Lung (tissue), 12 donors: ENCODE data around the gene CFAP74. TPM values are rescaled to one million over a fixed set of nuclear protein-coding genes. Genes with fewer than 3 reads are reported as not detected.

Experiments used
- ATAC-seq: fragments of 200-7000 bp; cut with Tn5 transposase; one replicate; pipeline ENCODE4 v1.9.1; 2020; ENCODE audit warnings: moderate number of reproducible peaks; ENCODE audit not compliant: insufficient read depth, low FRiP score
- DNase-seq, 3 donors: peaks; one replicate each; pipeline ENCODE4 v3.0.0-alpha.2; 2013 to 2017
- H3K27ac ChIP-seq, 2 donors: one replicate each; pipeline ENCODE4 v1.5.1; 2013; ENCODE audit warnings: mild to moderate bottlenecking in 2 of 2, moderate library complexity in 2 of 2, control low read depth in 1 of 2, inconsistent platforms in 1 of 2, low read depth in 1 of 2, low read length in 1 of 2
- H3K27me3 ChIP-seq, 3 donors: one replicate each; pipeline ENCODE4 v1.5.1; 2013; ENCODE audit warnings: low read length in 2 of 3; ENCODE audit not compliant: control insufficient read depth in 3 of 3, insufficient read depth in 3 of 3
- H3K36me3 ChIP-seq, 4 donors: one replicate each; pipeline ENCODE4 v1.5.1; 2013; ENCODE audit warnings: low read length in 4 of 4, mild to moderate bottlenecking in 1 of 4, moderate library complexity in 1 of 4; ENCODE audit not compliant: control insufficient read depth in 4 of 4, insufficient read depth in 4 of 4
- H3K4me1 ChIP-seq, 5 donors: one replicate each; pipeline ENCODE4 v1.5.1; 2013; ENCODE audit warnings: low read length in 5 of 5, mild to moderate bottlenecking in 2 of 5, moderate library complexity in 1 of 5; ENCODE audit not compliant: control insufficient read depth in 5 of 5, insufficient read depth in 5 of 5
- H3K4me3 ChIP-seq: one replicate; pipeline ENCODE4 v1.5.1; 2013; ENCODE audit warnings: mild to moderate bottlenecking, control low read depth, moderate library complexity
- H3K9ac ChIP-seq, 2 donors: one replicate each; pipeline ENCODE4 v1.5.1; 2013; ENCODE audit warnings: low read length in 2 of 2, control low read depth in 1 of 2; ENCODE audit not compliant: insufficient read depth in 1 of 2
- H3K9me3 ChIP-seq, 4 donors: one replicate each; pipeline ENCODE4 v1.5.1; 2013; ENCODE audit warnings: low read length in 3 of 4, mild to moderate bottlenecking in 1 of 4, moderate library complexity in 1 of 4; ENCODE audit not compliant: control insufficient read depth in 4 of 4, insufficient read depth in 3 of 4
- WGBS, 2 donors: extraction: QIAGEN DNeasy Blood & Tissue Kit; methylation state at CpG; one replicate each; pipeline ENCODE4 v1.1.7; 2013; 5-methylcytosine and 5-hydroxymethylcytosine counted together
- polyA plus RNA-seq, 2 donors: library from polyadenylated mRNA; stranded (reverse); fragments of 200-250 nt; gene quantifications; one replicate each; pipeline ENCODE4 v1.2.1, GENCODE V29; 2013
- total RNA-seq, 2 donors: library from RNA; depleted of rRNA in 1 of 2; stranded (reverse); fragments of >200 nt in 1 of 2; gene quantifications; one replicate each; pipeline ENCODE4 v1.2.1, GENCODE V29; 2014 to 2021
- TF ChIP-seq, protein P1 (sequence below): IDR thresholded peaks from 2 replicates; pipeline ENCODE4 v1.5.1; 2012; ENCODE audit warnings: mild to moderate bottlenecking; ENCODE audit errors: control extremely low read depth, extremely low read depth
- donor health status: control.
- donor health status: control.
- donor health status: Bipolar disorder and iron deficiency.
- donor health status: healthy.
- donor health status: DM: yes; HTN: yes; CAD: no.

CFAP74 gene
- total and polyA plus RNA-seq, 4 donors = 3.1 to 20.8 (median 5.3) TPM

DNA sequence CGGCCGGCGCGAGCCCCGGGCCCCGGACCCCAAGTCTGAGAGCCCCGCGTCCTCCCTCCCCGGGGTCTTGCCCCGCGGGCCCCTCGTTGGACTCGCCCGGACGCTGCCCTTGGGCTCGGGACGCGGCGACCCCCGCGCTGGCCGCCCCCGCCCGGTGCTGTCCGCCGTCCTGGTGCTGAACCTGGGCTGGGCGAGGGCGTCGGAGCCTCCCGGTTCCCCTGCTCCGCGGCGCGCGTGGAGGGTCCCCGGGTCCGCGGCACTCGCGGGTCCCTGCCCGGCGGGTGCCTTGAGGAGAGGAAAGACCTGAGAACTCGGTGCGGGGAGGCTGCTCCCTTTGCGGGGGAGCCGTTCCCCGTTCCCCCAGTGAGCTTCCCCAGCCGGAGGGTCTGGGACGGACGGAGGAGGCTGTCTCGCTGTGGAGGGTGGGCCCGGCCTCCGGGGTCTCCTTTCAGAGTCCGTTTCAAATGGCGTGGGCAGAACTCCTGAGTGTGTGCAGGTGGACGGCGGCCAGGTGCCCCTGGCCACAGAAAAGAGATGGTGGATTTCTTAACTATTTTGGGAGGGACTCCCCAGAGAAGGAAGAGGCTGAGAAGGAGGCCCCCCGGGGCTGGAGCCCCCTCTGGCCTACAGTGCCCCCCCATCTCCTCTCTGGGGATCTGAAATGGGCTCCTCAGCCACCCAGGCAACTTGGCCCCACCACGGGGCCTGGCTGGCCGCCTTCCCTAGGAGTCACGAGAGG, 16.2 kb upstream of the CFAP74 start:
- WGBS, 2 donors = 12 to 27% methylated on average over 34 to 61 of the region's 61 CpGs
- no peak for ATAC-seq
- Histone ChIP-seq H3K27ac (no peak overlapping the region), H3K9me3 (peaks cover 0 to 3% (median 0%) of the 10 kb centered on the region in 4 donors), H3K4me1 (peaks cover 0 to 19% (median 0%) of the 10 kb centered on the region in 5 donors), H3K9ac (no peak overlapping the region), H3K36me3 (no peaks in the 10 kb centered on the region), H3K4me3 (no peak overlapping the region), H3K27me3 (peaks cover 3 to 41% (median 15%) of the 10 kb centered on the region in 3 donors)
- peak; percentile 38 to 65 (median 62) for DNase-seq
- TF ChIP-seq, protein P1, sequence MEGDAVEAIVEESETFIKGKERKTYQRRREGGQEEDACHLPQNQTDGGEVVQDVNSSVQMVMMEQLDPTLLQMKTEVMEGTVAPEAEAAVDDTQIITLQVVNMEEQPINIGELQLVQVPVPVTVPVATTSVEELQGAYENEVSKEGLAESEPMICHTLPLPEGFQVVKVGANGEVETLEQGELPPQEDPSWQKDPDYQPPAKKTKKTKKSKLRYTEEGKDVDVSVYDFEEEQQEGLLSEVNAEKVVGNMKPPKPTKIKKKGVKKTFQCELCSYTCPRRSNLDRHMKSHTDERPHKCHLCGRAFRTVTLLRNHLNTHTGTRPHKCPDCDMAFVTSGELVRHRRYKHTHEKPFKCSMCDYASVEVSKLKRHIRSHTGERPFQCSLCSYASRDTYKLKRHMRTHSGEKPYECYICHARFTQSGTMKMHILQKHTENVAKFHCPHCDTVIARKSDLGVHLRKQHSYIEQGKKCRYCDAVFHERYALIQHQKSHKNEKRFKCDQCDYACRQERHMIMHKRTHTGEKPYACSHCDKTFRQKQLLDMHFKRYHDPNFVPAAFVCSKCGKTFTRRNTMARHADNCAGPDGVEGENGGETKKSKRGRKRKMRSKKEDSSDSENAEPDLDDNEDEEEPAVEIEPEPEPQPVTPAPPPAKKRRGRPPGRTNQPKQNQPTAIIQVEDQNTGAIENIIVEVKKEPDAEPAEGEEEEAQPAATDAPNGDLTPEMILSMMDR = no peak

DNA sequence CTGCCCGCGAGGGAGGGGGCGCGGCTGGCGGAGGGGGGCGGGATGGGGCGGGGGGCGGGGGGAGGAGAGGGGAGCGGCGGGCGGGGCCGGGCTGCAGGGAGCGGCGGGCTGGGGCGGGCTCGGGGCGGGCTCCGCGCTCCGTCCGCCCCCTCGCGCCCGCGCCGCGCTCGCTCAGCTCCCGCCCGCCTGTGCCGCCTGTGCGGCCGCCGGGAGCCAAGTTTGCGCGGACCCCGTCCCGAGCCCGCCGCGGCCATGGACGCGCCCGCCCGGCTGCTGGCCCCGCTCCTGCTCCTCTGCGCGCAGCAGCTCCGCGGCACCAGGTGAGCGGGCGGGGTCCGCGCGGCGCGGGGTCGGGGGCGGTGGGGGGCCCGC, 15.6 kb upstream of the CFAP74 start, which contains the start of gene GABRD:
TSS of gene GABRD (plus strand) at position 174 of the 372 bp plus-strand sequence. CDS start at position 253, 79 bp downstream.
- peak; percentile 53 to 77 (median 53) for DNase-seq
- TF ChIP-seq, protein P1 = no peak
- Histone ChIP-seq H3K27me3 (peaks cover 3 to 45% (median 12%) of the 10 kb centered on the region in 3 donors), H3K9ac (no peak within 1 kb of the TSS), H3K4me3 (no peak within 1 kb of the TSS), H3K27ac (no peak within 1 kb of the TSS), H3K9me3 (peaks cover 0 to 5% (median 0%) of the 10 kb centered on the region in 4 donors), H3K36me3 (no peaks in the 10 kb centered on the region), H3K4me1 (peaks cover 0 to 18% (median 0%) of the 10 kb centered on the region in 5 donors)
- no peak for ATAC-seq
- WGBS, 2 donors = 0 to 1% methylated on average over 15 to 59 of the region's 60 CpGs

DNA sequence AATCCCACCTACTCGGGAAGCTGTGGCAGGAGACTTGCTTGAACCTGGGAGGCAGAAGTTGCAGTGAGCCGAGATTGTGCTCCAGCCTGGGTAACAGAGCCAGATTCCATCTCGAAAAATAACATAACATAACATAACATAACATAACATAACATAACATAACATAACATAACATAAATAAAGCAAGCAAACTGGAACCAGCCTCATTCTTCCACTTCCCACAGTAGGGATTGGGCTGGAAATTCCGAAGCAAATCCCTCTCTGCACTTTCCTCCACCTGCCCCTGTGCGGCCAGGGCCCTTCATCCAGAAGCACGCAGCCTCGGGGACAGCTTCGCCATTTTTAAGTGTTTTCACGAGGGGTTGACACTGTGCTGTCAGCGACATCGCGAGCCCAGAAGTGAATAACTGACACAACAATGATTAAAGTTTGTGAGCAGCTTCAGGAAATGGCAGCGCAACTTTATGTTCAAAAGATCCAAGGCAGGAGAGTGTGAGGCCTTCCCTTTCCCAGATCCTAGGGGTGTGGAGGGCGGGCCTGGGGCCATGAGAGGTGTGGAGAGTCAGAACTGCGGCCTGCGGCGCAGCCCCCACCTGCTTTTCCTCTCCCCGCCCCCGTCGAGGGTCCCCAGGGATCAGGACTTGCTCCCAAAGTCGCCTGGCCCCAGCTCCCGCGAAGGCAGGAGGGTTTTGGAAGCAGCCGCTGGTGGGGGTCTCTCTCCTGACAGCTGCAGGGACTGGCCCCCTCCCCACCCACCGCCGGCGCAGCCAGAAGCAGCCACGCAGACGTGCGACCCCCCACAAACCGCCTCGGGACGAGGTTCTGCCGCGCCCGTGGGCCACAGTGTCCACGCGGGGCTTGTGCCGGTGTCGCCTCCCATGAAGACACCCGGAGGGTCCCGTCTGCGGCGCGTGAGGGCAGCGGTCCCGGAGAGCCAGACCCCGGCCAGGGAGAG, 14.9 kb upstream of the CFAP74 start:
- H3K4me1 ChIP-seq = peaks cover 0 to 18% (median 0%) of the 10 kb centered on the region in 5 donors
- no peak overlapping the region for H3K9ac ChIP-seq
- TF ChIP-seq, protein P1 = no peak
- ATAC-seq = no peak
- no peak overlapping the region for H3K27ac ChIP-seq
- no peaks in the 10 kb centered on the region for H3K36me3 ChIP-seq
- H3K27me3 ChIP-seq = peaks cover 3 to 48% (median 12%) of the 10 kb centered on the region in 3 donors
- peaks cover 0 to 2% (median 0%) of the 10 kb centered on the region in 4 donors for H3K9me3 ChIP-seq
- no peak overlapping the region for H3K4me3 ChIP-seq
- DNase-seq = peak; percentile 17 to 27 (median 22)
- WGBS, 2 donors = 13 to 15% methylated on average over 39 to 48 of the region's 48 CpGs
